Esophagus squamous epithelium (tissue), 4 donors: ENCODE results near the gene RAPGEF4.

Experiments
- CTCF ChIP-seq, 6 experiments: fragments of 450-650 bp in 4 of 6; fragments of 200-600 bp in 2 of 6; sonication (generic) in 2 of 6; IDR thresholded peaks; one replicate each; pipeline ENCODE4 v1.5.1; 2016 to 2019; ENCODE audit warnings: antibody characterized with exemption in 6 of 6, mild to moderate bottlenecking in 4 of 6, moderate library complexity in 4 of 6
- POLR2A ChIP-seq, 4 donors: fragments of 450-650 bp; IDR thresholded peaks; one replicate each; pipeline ENCODE4 v1.6.1; 2017; ENCODE audit warnings: antibody characterized with exemption in 4 of 4, mild to moderate bottlenecking in 4 of 4, moderate library complexity in 3 of 4

GRCh38 chr2:172893671-172894070, 158.0 kb downstream of the RAPGEF4 start:
- TF ChIP-seq CTCF (IDR thresholded peaks at IDR 0.05): no peak
- no peak for TF ChIP-seq POLR2A (IDR thresholded peaks at IDR 0.05)
